Cerebellar nuclear complex (tissue), 1 donor: ENCODE data around the gene AUTS2.

Source experiments
- DNase-seq, 2 experiments: peaks; one replicate each; lab custom pipeline; 2025; lab: John Stamatoyannopoulos, UW

The AUTS2 gene

GRCh38 chr7:70544016-70544415, 945.7 kb downstream of the AUTS2 start:
- no peak for DNase-seq

- no peak for DNase-seq
Observed at GRCh38 chr7:70545214-70545613, 946.9 kb downstream of the AUTS2 start.

GRCh38 chr7:70552141-70552540, 953.9 kb downstream of the AUTS2 start:
- no peak for DNase-seq

GRCh38 chr7:70553364-70553763, 955.1 kb downstream of the AUTS2 start:
- no peak for DNase-seq

GRCh38 chr7:70554646-70555045, 956.4 kb downstream of the AUTS2 start:
- DNase-seq, result no peak

GRCh38 chr7:70556761-70557160, 958.5 kb downstream of the AUTS2 start:
- DNase-seq, result no peak

- DNase-seq, result no peak
Observed at GRCh38 chr7:70557338-70557737, 959.1 kb downstream of the AUTS2 start.

- DNase-seq, result no peak
Observed at GRCh38 chr7:70559815-70560214, 961.5 kb downstream of the AUTS2 start.

- no peak for DNase-seq
Observed at GRCh38 chr7:70563960-70564359, 965.7 kb downstream of the AUTS2 start.

GRCh38 chr7:70565721-70566370, 967.6 kb downstream of the AUTS2 start:
- no peak for DNase-seq

GRCh38 chr7:70566671-70567070, 968.4 kb downstream of the AUTS2 start:
- no peak for DNase-seq

GRCh38 chr7:70568674-70569334, 970.5 kb downstream of the AUTS2 start:
- no peak for DNase-seq

- no peak for DNase-seq
Observed at GRCh38 chr7:70569335-70569819, 971.1 kb downstream of the AUTS2 start.

- no peak for DNase-seq
Observed at GRCh38 chr7:70570029-70570428, 971.8 kb downstream of the AUTS2 start.

- no peak for DNase-seq
Observed at GRCh38 chr7:70570961-70571360, 972.7 kb downstream of the AUTS2 start.

- DNase-seq, result no peak
Observed at GRCh38 chr7:70571403-70571934, 973.2 kb downstream of the AUTS2 start.

- DNase-seq, result no peak
Observed at GRCh38 chr7:70571961-70572360, 973.7 kb downstream of the AUTS2 start.

GRCh38 chr7:70572571-70572970, 974.3 kb downstream of the AUTS2 start:
- DNase-seq, result no peak

- DNase-seq, result no peak
Observed at GRCh38 chr7:70573071-70573661, 974.9 kb downstream of the AUTS2 start.

- DNase-seq, result no peak
Observed at GRCh38 chr7:70573696-70574095, 975.4 kb downstream of the AUTS2 start.

GRCh38 chr7:70574314-70574834, 976.1 kb downstream of the AUTS2 start:
- DNase-seq, result no peak

- DNase-seq, result no peak
Observed at GRCh38 chr7:70574970-70575799, 976.9 kb downstream of the AUTS2 start.
